Gastrocnemius medialis (tissue), 4 donors: ENCODE results near the gene AANAT. TPM values are rescaled to one million over a fixed set of nuclear protein-coding genes. Genes with fewer than 3 reads are reported as not detected.

Experiments used
- ATAC-seq, 2 donors: fragments of 150-250 bp; one replicate each; pipeline ENCODE4 v1.9.1; 2016
- DNase-seq, 2 donors: peaks; one replicate each; pipeline ENCODE4 v3.0.0-alpha.2; 2019
- H3K27ac ChIP-seq, 4 donors: fragments of 200-600 bp; sonication (generic); 1 replicate in 1 of 4; 2 replicates in 3 of 4; pipeline ENCODE4 v1.5.1; 2016 to 2018; ENCODE audit warnings: mild to moderate bottlenecking in 2 of 4, moderate library complexity in 1 of 4
- H3K27me3 ChIP-seq, 3 donors: fragments of 200-600 bp; sonication (generic) in 2 of 3; 1 replicate in 1 of 3; 2 replicates in 2 of 3; pipeline versions ENCODE4 v1.5.1 to v1.6.0; 2016 to 2019; ENCODE audit warnings: mild to moderate bottlenecking in 1 of 3, moderate library complexity in 1 of 3
- H3K36me3 ChIP-seq, 2 donors: fragments of 200-600 bp; sonication (generic) in 1 of 2; one replicate each; pipeline ENCODE4 v1.5.1; 2017 to 2018
- H3K4me1 ChIP-seq, 2 donors: fragments of 200-600 bp; sonication (generic) in 1 of 2; one replicate each; pipeline ENCODE4 v1.5.1; 2016 to 2017; ENCODE audit warnings: mild to moderate bottlenecking in 2 of 2
- H3K4me3 ChIP-seq, 4 donors: fragments of 200-600 bp; sonication (generic) in 3 of 4; 1 replicate in 1 of 4; 2 replicates in 3 of 4; pipeline ENCODE4 v1.5.1; 2016 to 2019; ENCODE audit warnings: mild to moderate bottlenecking in 2 of 4
- H3K9me3 ChIP-seq, 3 donors: fragments of 200-600 bp; sonication (generic) in 2 of 3; 1 replicate in 1 of 3; 2 replicates in 2 of 3; pipeline ENCODE4 v1.5.1; 2016 to 2019
- POLR2A ChIP-seq, 2 donors: fragments of 450-650 bp; IDR thresholded peaks; one replicate each; pipeline ENCODE4 v1.6.1; 2017; ENCODE audit warnings: antibody characterized with exemption in 2 of 2, mild to moderate bottlenecking in 2 of 2, moderate library complexity in 2 of 2
- in situ Hi-C, 4 donors: fragments of 200-750 bp; cut with MboI; loops; one replicate each; pipeline versions ENCODE4 v1.15.0 to v1.8.0; 2017; ENCODE audit warnings: low sequenced_read_pairs in 4 of 4
- intact Hi-C: fragments of 100-400 bp; cut with DNase I; formaldehyde crosslinking; loops from one replicate; pipeline ENCODE4 v1.15.1; 2023; ENCODE audit warnings: low total_unique reads
- total RNA-seq, 4 donors: library from RNA; depleted of rRNA; stranded (reverse); fragments of >200 nt; gene quantifications; one replicate each; pipeline versions ENCODE4 v1.1.0 to v1.2.3, GENCODE V29; 2016
- TF ChIP-seq, protein P1 (sequence below), 5 experiments: fragments of 450-650 bp in 3 of 5; fragments of 200-600 bp in 2 of 5; sonication (generic) in 2 of 5; IDR thresholded peaks in 4 of 5; conservative IDR thresholded peaks in 1 of 5; 1 replicate in 4 of 5; 2 replicates in 1 of 5; pipeline ENCODE4 v1.5.1; 2016 to 2019; ENCODE audit warnings: antibody characterized with exemption in 5 of 5, mild to moderate bottlenecking in 3 of 5, moderate library complexity in 3 of 5

AANAT gene
- total RNA-seq, 4 donors from 2014 or later, result not detected

DNA sequence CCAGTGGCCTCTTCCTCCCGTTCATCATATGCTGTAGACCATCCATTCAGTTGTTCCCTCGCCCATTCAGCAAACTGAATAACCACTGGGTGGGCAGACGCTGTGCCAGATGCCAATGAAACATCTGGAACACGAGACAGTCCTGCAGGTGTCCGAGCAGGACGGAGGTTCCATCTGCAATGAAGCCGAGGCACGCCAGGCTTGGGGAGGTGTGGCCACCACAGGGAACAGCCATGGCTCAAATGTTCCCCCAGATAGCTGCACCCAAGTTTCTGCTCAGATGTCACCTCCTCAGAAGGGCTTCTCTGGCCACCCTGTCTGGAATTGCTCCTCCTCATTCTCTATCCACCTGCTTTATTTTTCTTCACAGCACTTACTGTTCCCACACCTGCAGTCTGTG lies 45.0 kb upstream of the AANAT start:
- in situ Hi-C loops, result no loop called here
- H3K36me3 ChIP-seq, result no peaks in the 10 kb centered on the region
- no peak overlapping the region for H3K27ac ChIP-seq
- H3K4me3 ChIP-seq, result no peak overlapping the region
- intact Hi-C loops, result no loop called here
- peaks cover 28 to 34% of the 10 kb centered on the region in 2 donors for H3K4me1 ChIP-seq
- no peaks in the 10 kb centered on the region for H3K27me3 ChIP-seq
- H3K9me3 ChIP-seq, result no peaks in the 10 kb centered on the region
- ATAC-seq (no peak), DNase-seq (no peak)
- TF ChIP-seq, protein P1, sequence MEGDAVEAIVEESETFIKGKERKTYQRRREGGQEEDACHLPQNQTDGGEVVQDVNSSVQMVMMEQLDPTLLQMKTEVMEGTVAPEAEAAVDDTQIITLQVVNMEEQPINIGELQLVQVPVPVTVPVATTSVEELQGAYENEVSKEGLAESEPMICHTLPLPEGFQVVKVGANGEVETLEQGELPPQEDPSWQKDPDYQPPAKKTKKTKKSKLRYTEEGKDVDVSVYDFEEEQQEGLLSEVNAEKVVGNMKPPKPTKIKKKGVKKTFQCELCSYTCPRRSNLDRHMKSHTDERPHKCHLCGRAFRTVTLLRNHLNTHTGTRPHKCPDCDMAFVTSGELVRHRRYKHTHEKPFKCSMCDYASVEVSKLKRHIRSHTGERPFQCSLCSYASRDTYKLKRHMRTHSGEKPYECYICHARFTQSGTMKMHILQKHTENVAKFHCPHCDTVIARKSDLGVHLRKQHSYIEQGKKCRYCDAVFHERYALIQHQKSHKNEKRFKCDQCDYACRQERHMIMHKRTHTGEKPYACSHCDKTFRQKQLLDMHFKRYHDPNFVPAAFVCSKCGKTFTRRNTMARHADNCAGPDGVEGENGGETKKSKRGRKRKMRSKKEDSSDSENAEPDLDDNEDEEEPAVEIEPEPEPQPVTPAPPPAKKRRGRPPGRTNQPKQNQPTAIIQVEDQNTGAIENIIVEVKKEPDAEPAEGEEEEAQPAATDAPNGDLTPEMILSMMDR (IDR thresholded peaks at IDR 0.05 in 4 of 5, conservative IDR thresholded peaks at IDR 0.05 in 1 of 5), result no peak
- TF ChIP-seq POLR2A (IDR thresholded peaks at IDR 0.05), result no peak

DNA sequence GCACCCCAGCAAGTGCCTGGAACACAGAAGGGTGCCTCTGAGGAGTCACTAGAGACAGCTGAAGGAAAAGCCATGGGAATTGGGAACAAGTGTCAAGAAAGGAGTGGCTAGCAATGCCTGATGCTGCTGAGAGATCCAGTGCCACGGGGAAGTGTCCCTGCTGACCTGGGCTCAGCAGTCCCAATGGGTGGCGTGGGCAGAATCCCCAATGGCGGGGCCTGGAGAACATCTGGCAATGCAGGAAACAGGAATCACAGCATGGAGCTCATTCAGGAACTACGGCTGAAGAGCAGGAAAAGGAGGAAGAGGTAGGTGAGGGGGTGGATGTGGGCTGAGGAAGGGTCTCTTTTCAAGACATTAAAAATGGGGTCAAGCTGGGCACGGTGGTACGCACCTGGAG lies 44.5 kb upstream of the AANAT start:
- peaks cover 32 to 38% of the 10 kb centered on the region in 2 donors for H3K4me1 ChIP-seq
- in situ Hi-C loops, result no loop called here

DNA sequence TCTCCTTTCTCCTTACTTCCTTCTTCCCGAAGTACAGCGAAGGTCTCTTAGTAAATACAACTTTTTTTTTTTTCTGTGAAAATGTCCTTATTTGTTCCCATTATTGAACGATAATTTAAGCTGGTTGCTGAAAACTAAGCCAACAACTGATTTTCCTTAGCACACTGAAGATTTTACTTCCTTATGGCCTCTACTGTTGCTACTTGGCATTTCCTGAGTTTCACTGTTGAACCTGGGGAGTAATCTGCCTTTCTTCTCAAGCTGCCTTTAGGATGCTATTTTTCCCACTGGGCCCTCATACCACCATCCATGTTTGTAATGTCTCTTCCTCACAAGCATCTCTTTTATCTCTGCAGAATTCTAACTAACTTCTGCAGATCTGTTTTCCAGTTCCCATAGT lies 40.5 kb upstream of the AANAT start:
- Histone ChIP-seq H3K4me1 (peaks cover 40 to 48% of the 10 kb centered on the region in 2 donors), H3K36me3 (no peaks in the 10 kb centered on the region), H3K9me3 (no peaks in the 10 kb centered on the region), H3K27ac (peak overlapping the region in 2 of 4 donors; percentile 18 to 34), H3K27me3 (no peaks in the 10 kb centered on the region), H3K4me3 (no peak overlapping the region)
- TF ChIP-seq POLR2A (IDR thresholded peaks at IDR 0.05), result no peak
- TF ChIP-seq, protein P1 (IDR thresholded peaks at IDR 0.05 in 4 of 5, conservative IDR thresholded peaks at IDR 0.05 in 1 of 5), result no peak
- no peak for ATAC-seq
- in situ Hi-C loops (no loop called here), intact Hi-C loops (no loop called here)
- no peak for DNase-seq

More for the DNA sequence above, 44.5 kb upstream of the AANAT start:
- intact Hi-C loops, result no loop called here
- Histone ChIP-seq H3K27ac (no peak overlapping the region), H3K4me3 (no peak overlapping the region), H3K9me3 (no peaks in the 10 kb centered on the region), H3K27me3 (no peaks in the 10 kb centered on the region), H3K36me3 (no peaks in the 10 kb centered on the region)
- ATAC-seq, result no peak
- TF ChIP-seq POLR2A (IDR thresholded peaks at IDR 0.05), result no peak
- TF ChIP-seq, protein P1 (IDR thresholded peaks at IDR 0.05 in 4 of 5, conservative IDR thresholded peaks at IDR 0.05 in 1 of 5), result no peak
- DNase-seq, result no peak

- Histone ChIP-seq H3K4me1 (peaks cover 48 to 55% of the 10 kb centered on the region in 2 donors), H3K4me3 (no peak overlapping the region), H3K36me3 (no peaks in the 10 kb centered on the region), H3K9me3 (no peaks in the 10 kb centered on the region), H3K27me3 (no peaks in the 10 kb centered on the region), H3K27ac (peak overlapping the region in 3 of 4 donors; percentile 18 to 46 (median 34))
- intact Hi-C loops (no loop called here), in situ Hi-C loops (no loop called here)
- TF ChIP-seq POLR2A (IDR thresholded peaks at IDR 0.05), result no peak
- TF ChIP-seq, protein P1 (IDR thresholded peaks at IDR 0.05 in 4 of 5, conservative IDR thresholded peaks at IDR 0.05 in 1 of 5), result no peak
- peak in 1 of 2 donors; percentile 54 for ATAC-seq
- no peak for DNase-seq
Measured at GRCh38 chr17:76427501-76428231, 39.7 kb upstream of the AANAT start.
